Measurements from ENCODE around the gene TRIP13. TPM values are rescaled to one million over a fixed set of nuclear protein-coding genes. Genes with fewer than 3 reads are reported as not detected.

The TRIP13 gene
- total and polyA plus RNA-seq, 2 of the 4 experiments (the other 2 are of a cell fraction) = 17.1 to 35.5 TPM

GRCh38 chr5:854217-854616, 38.5 kb upstream of the TRIP13 start:
- no peaks in the 10 kb centered on the region for H3K4me1 ChIP-seq (ENCODE audit: control insufficient read depth, insufficient read depth, low read length)
- no peaks in the 10 kb centered on the region for H3K9me3 ChIP-seq (ENCODE audit: control insufficient read depth, insufficient read depth, low read length)
- no peaks in the 10 kb centered on the region for H3K36me3 ChIP-seq (ENCODE audit: control insufficient read depth, insufficient read depth, low read length)
- 73% methylated on average over 5 of the region's 13 CpGs; no CpG with 5 or more reads in 1 of the 2 experiments for WGBS, 2 experiments (ENCODE audit: extremely low coverage in 2 of 2, insufficient read length in 1 of 2)
- H2BK20ac ChIP-seq (ENCODE audit: low read depth, low read length) = no peak overlapping the region
- peaks cover 13% of the 10 kb centered on the region for H4K20me1 ChIP-seq (ENCODE audit: insufficient read depth, low read length)
- BruUV-seq (replicated peaks) = no TSS peak
- TF ChIP-seq USF2 (IDR thresholded peaks at IDR 0.05; ENCODE audit: low read depth, low read length) = no peak
- TF ChIP-seq CEBPB (IDR thresholded peaks at IDR 0.05; ENCODE audit: low read depth, low read length) = no peak
- TF ChIP-seq RAD21 (IDR thresholded peaks at IDR 0.05; ENCODE audit: low read length) = no peak
- no peak for TF ChIP-seq FOS (IDR thresholded peaks at IDR 0.05; ENCODE audit: low read depth, low read length)
- no peak for TF ChIP-seq POLR2A (IDR thresholded peaks at IDR 0.05; ENCODE audit: low read depth, low read length)
- no peak overlapping the region for H4K8ac ChIP-seq (ENCODE audit: low read depth in 2 of 2, low read length in 2 of 2)
- DNase-seq (no peak), ATAC-seq (ENCODE audit: low read depth) (no peak)
- H2BK15ac ChIP-seq (ENCODE audit: low read depth, low read length) = no peak overlapping the region
- H3K4me2 ChIP-seq (ENCODE audit: low read depth, low read length) = no peak overlapping the region
- ChIA-PET CTCF (no interaction called here), POLR2A (ENCODE audit: unreplicated experiment) (no interaction called here)
- no peak overlapping the region for H4K91ac ChIP-seq (ENCODE audit: insufficient read depth, low read depth, low read length)
- in situ Hi-C loops (cut with MboI; ENCODE audit: low sequenced_read_pairs) = no loop called here
- no peak overlapping the region for H3K4me3 ChIP-seq (ENCODE audit: insufficient read depth, low read depth, low read length)
- no peak overlapping the region for H2AK9ac ChIP-seq (replicated peaks; ENCODE audit: low read depth, low read length, poor library complexity)
- no peak overlapping the region for H2AFZ ChIP-seq (replicated peaks; ENCODE audit: low read length, poor library complexity)
- H3K27me3 ChIP-seq (ENCODE audit: control insufficient read depth, insufficient read depth, low read length) = peaks cover 5% of the 10 kb centered on the region; the same call in 1 of the 2 replicates
- dilution Hi-C loops (cut with HindIII; ENCODE audit: low sequenced_read_pairs, unreplicated experiment) = no loop called here
- peaks cover 10% of the 10 kb centered on the region for H3K9me1 ChIP-seq (ENCODE audit: insufficient read depth, low read length)
- no peak overlapping the region for H3K9ac ChIP-seq (ENCODE audit: low read depth, low read length)
- H2BK120ac ChIP-seq (ENCODE audit: low read depth, low read length) = no peak overlapping the region
- no peak overlapping the region for H3K56ac ChIP-seq (ENCODE audit: extremely low read depth, insufficient read depth, low read length)
- H4K5ac ChIP-seq (ENCODE audit: low read depth, low read length) = no peak overlapping the region
- no peak overlapping the region for H3K23ac ChIP-seq (ENCODE audit: low read depth, low read length)
- no peak overlapping the region for H2AK5ac ChIP-seq (ENCODE audit: low read depth, low read length)
- no peak overlapping the region for H2BK5ac ChIP-seq (ENCODE audit: low read depth, low read length, poor library complexity, severe bottlenecking)
- no peaks in the 10 kb centered on the region for H3K79me1 ChIP-seq (ENCODE audit: low read depth in 1 of 2, low read length in 2 of 2)
- no peak overlapping the region for H3K27ac ChIP-seq (ENCODE audit: insufficient read depth, low read length)
- intact Hi-C loops (cut with micrococcal nuclease) = no loop called here
- H3K14ac ChIP-seq (replicated peaks; ENCODE audit: low read depth, low read length) = no peak overlapping the region
- H3K18ac ChIP-seq (ENCODE audit: low read depth, low read length) = no peak overlapping the region
- no peak overlapping the region for H3K4ac ChIP-seq (ENCODE audit: low read depth, low read length)

Measured in IMR-90 (cell line).